ENCODE results near the gene EIF4G3.
A peak's percentile ranks its signal among the peaks of the same experiment; 100 is the strongest.
"Not testable (repeated sequence)": the region's sequence is repeated elsewhere in the genome, so short reads cannot be mapped to it uniquely, and the experiment has no call there.

Gene EIF4G3

GRCh38 chr1:21184276-21184675 is 7.6 kb upstream of the EIF4G3 start:
- Histone ChIP-seq H3K27ac (ENCODE audit: low read depth, low read length) (no peak overlapping the region), H3K9ac (ENCODE audit: low read depth, low read length) (no peak overlapping the region)

GRCh38 chr1:21182181-21182731 is 5.6 kb upstream of the EIF4G3 start:
- Histone ChIP-seq H3K36me3 (ENCODE audit: control insufficient read depth, insufficient read depth, low read length) (no peaks in the 10 kb centered on the region), H3K27ac (ENCODE audit: low read depth, low read length) (no peak overlapping the region), H3K9ac (ENCODE audit: low read depth, low read length) (no peak overlapping the region), H3K9me3 (ENCODE audit: control insufficient read depth, insufficient read depth, low read length) (no peaks in the 10 kb centered on the region), H3K4me1 (ENCODE audit: control insufficient read depth, insufficient read depth, low read length) (0 out of 2 replicates have a peak, but pooled peaks cover 1% of the 10 kb centered on the region), H3K27me3 (ENCODE audit: control insufficient read depth, insufficient read depth, low read length) (peaks cover 59% of the 10 kb centered on the region), H3K4me3 (ENCODE audit: low read depth, low read length) (no peak overlapping the region)

More at GRCh38 chr1:21184276-21184675, 7.6 kb upstream of the EIF4G3 start:
- H3K27me3 ChIP-seq (ENCODE audit: control insufficient read depth, insufficient read depth, low read length): peaks cover 71% of the 10 kb centered on the region
- no peak overlapping the region for H3K4me3 ChIP-seq (ENCODE audit: low read depth, low read length)
- no peaks in the 10 kb centered on the region for H3K36me3 ChIP-seq (ENCODE audit: control insufficient read depth, insufficient read depth, low read length)
- no peaks in the 10 kb centered on the region for H3K9me3 ChIP-seq (ENCODE audit: control insufficient read depth, insufficient read depth, low read length)
- no peaks in the 10 kb centered on the region for H3K4me1 ChIP-seq (ENCODE audit: control insufficient read depth, insufficient read depth, low read length)

GRCh38 chr1:21178271-21178670 is 1.6 kb upstream of the EIF4G3 start:
- H3K4me1 ChIP-seq (ENCODE audit: control insufficient read depth, insufficient read depth, low read length): peaks cover 15% of the 10 kb centered on the region
- H3K27me3 ChIP-seq (ENCODE audit: control insufficient read depth, insufficient read depth, low read length): peaks cover 27% of the 10 kb centered on the region
- not testable (repeated sequence) for H3K9me3 ChIP-seq (ENCODE audit: control insufficient read depth, insufficient read depth, low read length); H3K9ac ChIP-seq (ENCODE audit: low read depth, low read length); H3K4me3 ChIP-seq (ENCODE audit: low read depth, low read length); H3K27ac ChIP-seq (ENCODE audit: low read depth, low read length); H3K36me3 ChIP-seq (ENCODE audit: control insufficient read depth, insufficient read depth, low read length)

GRCh38 chr1:21175670-21176581 is 771 bp downstream of the EIF4G3 start:
- no peaks in the 10 kb centered on the region for H3K9me3 ChIP-seq (ENCODE audit: control insufficient read depth, insufficient read depth, low read length)
- peaks cover 11% of the 10 kb centered on the region for H3K27me3 ChIP-seq (ENCODE audit: control insufficient read depth, insufficient read depth, low read length)
- H3K36me3 ChIP-seq (ENCODE audit: control insufficient read depth, insufficient read depth, low read length): 0 out of 2 replicates have a peak, but pooled peaks cover 2% of the 10 kb centered on the region
- H3K27ac ChIP-seq (ENCODE audit: low read depth, low read length): peak overlapping the region; percentile 88
- peaks cover 15% of the 10 kb centered on the region for H3K4me1 ChIP-seq (ENCODE audit: control insufficient read depth, insufficient read depth, low read length)
- peak overlapping the region; percentile 80 for H3K4me3 ChIP-seq (ENCODE audit: low read depth, low read length)
- H3K9ac ChIP-seq (ENCODE audit: low read depth, low read length): peak overlapping the region; percentile 76

- Histone ChIP-seq H3K27ac (ENCODE audit: low read depth, low read length) (peak overlapping the region; percentile 88), H3K27me3 (ENCODE audit: control insufficient read depth, insufficient read depth, low read length) (peaks cover 9% of the 10 kb centered on the region), H3K36me3 (ENCODE audit: control insufficient read depth, insufficient read depth, low read length) (peaks cover 4% of the 10 kb centered on the region), H3K9ac (ENCODE audit: low read depth, low read length) (peak overlapping the region; percentile 76), H3K4me3 (ENCODE audit: low read depth, low read length) (peak overlapping the region; percentile 80), H3K9me3 (ENCODE audit: control insufficient read depth, insufficient read depth, low read length) (no peaks in the 10 kb centered on the region), H3K4me1 (ENCODE audit: control insufficient read depth, insufficient read depth, low read length) (peaks cover 15% of the 10 kb centered on the region)
Measured at GRCh38 chr1:21175324-21175669, 1.4 kb downstream of the EIF4G3 start.

- Histone ChIP-seq H3K27me3 (ENCODE audit: control insufficient read depth, insufficient read depth, low read length) (peaks cover 9% of the 10 kb centered on the region), H3K9me3 (ENCODE audit: control insufficient read depth, insufficient read depth, low read length) (no peaks in the 10 kb centered on the region), H3K4me3 (ENCODE audit: low read depth, low read length) (peak overlapping the region; percentile 80), H3K27ac (ENCODE audit: low read depth, low read length) (no peak overlapping the region), H3K36me3 (ENCODE audit: control insufficient read depth, insufficient read depth, low read length) (peaks cover 8% of the 10 kb centered on the region), H3K9ac (ENCODE audit: low read depth, low read length) (peak overlapping the region; percentile 11; the same call in 1 of the 2 replicates), H3K4me1 (ENCODE audit: control insufficient read depth, insufficient read depth, low read length) (peaks cover 15% of the 10 kb centered on the region)
Measured at GRCh38 chr1:21174654-21175323, 1.9 kb downstream of the EIF4G3 start.

GRCh38 chr1:21174230-21174629 is 2.5 kb downstream of the EIF4G3 start:
- H3K36me3 ChIP-seq (ENCODE audit: control insufficient read depth, insufficient read depth, low read length): peaks cover 12% of the 10 kb centered on the region
- H3K4me3 ChIP-seq (ENCODE audit: low read depth, low read length): peak overlapping the region; percentile 80
- no peak overlapping the region for H3K27ac ChIP-seq (ENCODE audit: low read depth, low read length)
- H3K27me3 ChIP-seq (ENCODE audit: control insufficient read depth, insufficient read depth, low read length): peaks cover 9% of the 10 kb centered on the region
- no peaks in the 10 kb centered on the region for H3K9me3 ChIP-seq (ENCODE audit: control insufficient read depth, insufficient read depth, low read length)
- peak overlapping the region; percentile 11; the same call in 1 of the 2 replicates for H3K9ac ChIP-seq (ENCODE audit: low read depth, low read length)
- H3K4me1 ChIP-seq (ENCODE audit: control insufficient read depth, insufficient read depth, low read length): peaks cover 15% of the 10 kb centered on the region

- H3K9ac ChIP-seq (ENCODE audit: low read depth, low read length); H3K4me3 ChIP-seq (ENCODE audit: low read depth, low read length); H3K9me3 ChIP-seq (ENCODE audit: control insufficient read depth, insufficient read depth, low read length); H3K27me3 ChIP-seq (ENCODE audit: control insufficient read depth, insufficient read depth, low read length); H3K27ac ChIP-seq (ENCODE audit: low read depth, low read length): not testable (repeated sequence)
- peaks cover 20% of the 10 kb centered on the region for H3K36me3 ChIP-seq (ENCODE audit: control insufficient read depth, insufficient read depth, low read length)
- H3K4me1 ChIP-seq (ENCODE audit: control insufficient read depth, insufficient read depth, low read length): peaks cover 15% of the 10 kb centered on the region
Measured at GRCh38 chr1:21173096-21173495, 3.6 kb downstream of the EIF4G3 start.

- not testable (repeated sequence) for H3K9ac ChIP-seq (ENCODE audit: low read depth, low read length)
- H3K36me3 ChIP-seq (ENCODE audit: control insufficient read depth, insufficient read depth, low read length): peaks cover 31% of the 10 kb centered on the region
Measured at GRCh38 chr1:21170837-21171236, 5.9 kb downstream of the EIF4G3 start.

GRCh38 chr1:21168444-21168843 is 8.3 kb downstream of the EIF4G3 start:
- H3K9me3 ChIP-seq (ENCODE audit: control insufficient read depth, insufficient read depth, low read length): no peaks in the 10 kb centered on the region
- H3K27me3 ChIP-seq (ENCODE audit: control insufficient read depth, insufficient read depth, low read length): no peaks in the 10 kb centered on the region
- H3K36me3 ChIP-seq (ENCODE audit: control insufficient read depth, insufficient read depth, low read length): peaks cover 32% of the 10 kb centered on the region
- no peak overlapping the region for H3K27ac ChIP-seq (ENCODE audit: low read depth, low read length)
- H3K9ac ChIP-seq (ENCODE audit: low read depth, low read length): no peak overlapping the region
- H3K4me3 ChIP-seq (ENCODE audit: low read depth, low read length): no peak overlapping the region
- H3K4me1 ChIP-seq (ENCODE audit: control insufficient read depth, insufficient read depth, low read length): no peaks in the 10 kb centered on the region

More at GRCh38 chr1:21170837-21171236, 5.9 kb downstream of the EIF4G3 start:
- H3K9me3 ChIP-seq (ENCODE audit: control insufficient read depth, insufficient read depth, low read length); H3K4me3 ChIP-seq (ENCODE audit: low read depth, low read length); H3K27ac ChIP-seq (ENCODE audit: low read depth, low read length); H3K27me3 ChIP-seq (ENCODE audit: control insufficient read depth, insufficient read depth, low read length): not testable (repeated sequence)
- peaks cover 12% of the 10 kb centered on the region for H3K4me1 ChIP-seq (ENCODE audit: control insufficient read depth, insufficient read depth, low read length)

- H3K4me3 ChIP-seq (ENCODE audit: low read depth, low read length): no peak overlapping the region
- no peaks in the 10 kb centered on the region for H3K9me3 ChIP-seq (ENCODE audit: control insufficient read depth, insufficient read depth, low read length)
- no peaks in the 10 kb centered on the region for H3K4me1 ChIP-seq (ENCODE audit: control insufficient read depth, insufficient read depth, low read length)
- no peak overlapping the region for H3K9ac ChIP-seq (ENCODE audit: low read depth, low read length)
- H3K27me3 ChIP-seq (ENCODE audit: control insufficient read depth, insufficient read depth, low read length): no peaks in the 10 kb centered on the region
- no peak overlapping the region for H3K27ac ChIP-seq (ENCODE audit: low read depth, low read length)
- H3K36me3 ChIP-seq (ENCODE audit: control insufficient read depth, insufficient read depth, low read length): peaks cover 38% of the 10 kb centered on the region
Measured at GRCh38 chr1:21165646-21166045, 11.1 kb downstream of the EIF4G3 start.

All from HUES48 (cell line).